ENCODE measurements around the gene SERPINB6.
"Not testable (repeated sequence)": the region's sequence is repeated elsewhere in the genome, so short reads cannot be mapped to it uniquely, and the experiment has no call there.

SERPINB6 gene

DNA sequence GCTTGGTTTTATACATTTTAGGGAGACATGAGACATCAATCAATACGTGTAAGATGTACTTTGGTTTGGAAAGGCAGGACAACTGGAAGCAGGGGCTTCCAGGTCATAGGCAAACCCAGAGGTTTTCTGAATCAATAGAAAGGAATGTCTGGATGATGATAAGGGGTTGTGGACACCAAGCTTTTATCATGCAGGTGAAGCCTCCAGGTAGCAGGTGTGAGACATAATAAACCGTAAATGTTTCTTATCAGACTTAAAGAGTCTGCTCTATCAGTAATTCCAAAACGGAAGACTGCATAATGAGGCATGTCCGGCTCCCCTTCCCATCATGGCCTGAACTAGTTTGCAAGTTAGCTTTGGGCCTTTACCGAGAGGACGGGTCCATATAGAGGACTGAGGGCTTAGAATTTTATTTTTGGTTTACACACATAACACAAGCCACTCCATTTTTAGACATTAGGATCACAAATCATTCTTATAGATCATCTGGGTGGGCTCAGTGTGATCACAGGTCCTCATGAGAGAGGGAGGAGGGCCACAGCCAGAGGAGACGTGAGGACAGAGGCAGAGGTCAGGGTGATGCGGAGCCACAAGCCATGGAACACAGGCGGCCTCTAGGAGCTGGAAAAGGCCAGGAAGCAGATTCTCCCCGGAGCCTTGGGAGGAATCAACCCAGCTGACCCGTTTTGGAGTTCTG is 57.6 kb downstream of the SERPINB6 start:
- DNase-seq (ENCODE audit: low read depth in 2 of 2): no peak

DNA sequence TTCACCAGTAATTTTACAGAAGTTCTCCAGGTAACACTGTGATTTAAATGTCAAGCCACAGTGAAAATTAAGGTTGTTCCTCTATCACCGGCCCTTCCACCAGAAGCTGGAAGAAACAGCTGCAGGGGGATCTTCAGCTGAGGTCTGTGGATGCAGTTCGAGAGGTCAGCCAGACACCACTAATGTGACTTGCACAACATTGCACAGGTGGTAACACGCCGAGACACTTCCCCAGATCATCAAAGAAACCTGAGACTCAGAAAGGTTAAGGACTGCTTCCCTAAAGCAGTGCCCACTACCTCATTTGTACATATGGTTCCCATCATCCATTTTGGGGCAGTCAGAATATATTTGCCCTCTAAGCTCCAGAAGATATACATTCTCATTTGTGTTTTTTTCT is 60.2 kb downstream of the SERPINB6 start:
- DNase-seq (ENCODE audit: low read depth in 2 of 2): no peak

- no peak for DNase-seq (ENCODE audit: low read depth in 2 of 2)
Observed at GRCh38 chr6:2909718-2910117, 61.6 kb downstream of the SERPINB6 start.

GRCh38 chr6:2909051-2909606 is 62.2 kb downstream of the SERPINB6 start:
- not testable (repeated sequence) for DNase-seq (ENCODE audit: low read depth in 2 of 2)

GRCh38 chr6:2908516-2908915 is 62.9 kb downstream of the SERPINB6 start:
- DNase-seq (ENCODE audit: low read depth in 2 of 2): not testable (repeated sequence)

- not testable (repeated sequence) for DNase-seq (ENCODE audit: low read depth in 2 of 2)
Observed at GRCh38 chr6:2903411-2904185, 67.8 kb downstream of the SERPINB6 start.

GRCh38 chr6:2901645-2902502 is 69.5 kb downstream of the SERPINB6 start:
- DNase-seq (ENCODE audit: low read depth in 2 of 2): not testable (repeated sequence)

GRCh38 chr6:2900821-2901644 is 70.3 kb downstream of the SERPINB6 start:
- no peak for DNase-seq (ENCODE audit: low read depth in 2 of 2)

DNA sequence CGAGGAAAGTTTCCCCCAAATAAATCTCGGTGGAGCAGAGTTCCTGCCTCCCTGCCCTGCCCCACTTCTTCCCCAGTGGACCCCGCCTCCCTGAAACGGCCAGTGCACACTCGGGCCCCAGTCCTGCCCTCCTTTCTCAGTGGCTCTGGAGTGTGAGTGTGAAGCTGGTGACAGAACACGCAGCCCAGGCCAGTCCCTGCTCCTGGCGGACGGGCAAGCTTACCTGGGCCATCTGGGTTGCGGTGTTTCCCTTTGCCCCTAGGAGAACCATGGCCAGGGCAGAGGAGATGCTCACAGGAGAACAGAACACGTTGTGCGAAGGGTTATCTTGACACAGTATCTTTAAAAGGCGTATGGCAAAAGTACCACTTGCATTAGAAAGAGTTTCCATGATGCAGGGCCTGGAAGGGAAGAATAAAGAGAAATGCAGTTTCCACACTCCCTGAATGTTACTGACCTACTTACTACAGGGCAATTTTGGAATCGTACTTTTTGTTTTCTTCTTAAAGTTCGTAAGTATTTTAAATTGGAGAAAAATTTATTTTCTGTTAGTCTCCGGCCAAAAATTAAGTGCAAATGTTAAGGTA is 71.1 kb downstream of the SERPINB6 start:
- no peak for DNase-seq (ENCODE audit: low read depth in 2 of 2)

GRCh38 chr6:2899596-2899995 is 71.8 kb downstream of the SERPINB6 start:
- no peak for DNase-seq (ENCODE audit: low read depth in 2 of 2)
